HG02938 (cell line): Measurements from ENCODE around the gene DOCK2.
"Not testable (repeated sequence)": the region's sequence is repeated elsewhere in the genome, so short reads cannot be mapped to it uniquely, and the experiment has no call there.

Source experiments
- ATAC-seq: cut with Tn5 transposase; IDR thresholded peaks from one replicate; pipeline ENCODE4 v1.9.1; 2021; ENCODE audit warnings: mild to moderate bottlenecking, moderate library complexity; ENCODE audit not compliant: unreplicated experiment

DOCK2 gene

DNA sequence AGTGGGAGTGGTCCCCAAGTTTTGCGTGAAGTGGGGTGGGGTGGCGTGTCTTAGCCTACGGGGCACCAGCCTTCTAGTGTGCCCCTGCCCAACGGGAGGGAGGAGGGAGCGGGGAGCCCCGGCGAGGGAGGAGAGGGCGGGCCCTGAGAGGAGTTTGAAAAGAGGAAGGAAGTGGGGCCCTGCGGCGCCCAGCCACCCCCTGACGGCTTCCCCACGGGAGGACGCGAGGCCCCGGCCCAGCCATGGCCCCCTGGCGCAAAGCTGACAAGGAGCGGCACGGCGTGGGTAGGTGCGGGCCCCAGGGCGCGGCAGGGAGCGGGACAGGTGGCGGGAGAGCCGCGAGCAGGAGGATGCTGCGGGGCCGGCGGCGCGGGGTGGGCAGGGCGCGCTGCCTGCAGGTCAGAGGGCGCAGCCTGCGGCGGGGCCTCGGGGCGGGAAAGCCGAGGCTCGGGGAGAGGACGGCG lies at the start of gene DOCK2:
DOCK2 (plus strand) TSS at position 191 of the 464 bp plus-strand sequence; CDS start at position 243, 52 bp downstream.
- ATAC-seq: peak; percentile 89

GRCh38 chr5:169590602-169591001 lies 46.5 kb upstream of the DOCK2 start:
- ATAC-seq: no peak

GRCh38 chr5:169591636-169592035 lies 45.4 kb upstream of the DOCK2 start:
- ATAC-seq: no peak

- no peak for ATAC-seq
Measured at GRCh38 chr5:169592937-169593650, 44.0 kb upstream of the DOCK2 start.

DNA sequence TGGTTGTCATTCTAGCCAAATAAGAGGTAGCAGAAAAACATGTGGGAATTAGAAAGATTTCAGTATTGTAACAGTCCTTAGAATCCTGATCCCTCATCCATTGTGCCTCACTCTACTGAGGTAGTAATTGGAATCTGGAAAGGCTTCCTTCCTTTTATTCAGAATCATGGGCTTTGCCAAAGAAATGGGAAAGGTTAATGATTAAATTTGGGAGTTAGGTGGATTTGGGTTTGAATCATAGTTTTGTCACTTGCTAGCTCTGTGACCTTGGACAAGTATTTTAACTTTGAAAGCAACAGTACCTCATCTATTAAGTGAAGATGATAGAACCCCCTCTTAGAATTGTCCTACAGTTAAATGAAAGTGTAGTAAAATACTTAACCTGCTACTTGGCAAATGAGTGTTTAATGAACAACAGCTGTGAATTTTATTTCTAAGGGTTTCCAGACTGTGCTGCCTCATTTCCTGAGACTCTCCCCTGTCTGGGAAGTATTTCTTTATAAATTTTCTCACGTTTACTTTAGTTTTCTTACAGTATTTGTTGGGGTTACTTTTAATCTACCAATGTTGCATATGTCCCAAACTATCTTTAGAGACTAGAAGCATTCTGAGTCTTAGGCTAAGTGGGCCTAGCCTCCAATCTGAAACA lies 41.8 kb upstream of the DOCK2 start:
- no peak for ATAC-seq

DNA sequence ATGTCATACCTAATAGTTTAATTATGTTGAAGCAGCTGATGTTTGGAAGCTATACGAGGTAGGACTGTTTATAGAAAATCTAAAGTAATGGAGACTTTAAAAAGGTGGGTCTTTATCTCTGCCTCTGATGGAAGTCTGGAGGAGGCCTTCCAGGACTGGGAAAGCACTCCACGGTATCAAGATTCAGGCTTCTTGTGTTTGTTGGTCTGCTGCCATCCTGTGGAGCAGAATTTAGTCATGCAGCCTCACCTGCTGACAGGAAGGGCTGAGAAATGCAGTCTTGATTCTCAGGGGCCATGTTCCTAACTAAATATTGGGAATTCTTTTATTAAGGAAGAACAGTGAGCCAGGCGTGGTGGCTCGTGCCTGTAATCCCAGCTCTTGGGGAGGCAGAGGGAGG lies 37.6 kb upstream of the DOCK2 start:
- ATAC-seq: no peak

DNA sequence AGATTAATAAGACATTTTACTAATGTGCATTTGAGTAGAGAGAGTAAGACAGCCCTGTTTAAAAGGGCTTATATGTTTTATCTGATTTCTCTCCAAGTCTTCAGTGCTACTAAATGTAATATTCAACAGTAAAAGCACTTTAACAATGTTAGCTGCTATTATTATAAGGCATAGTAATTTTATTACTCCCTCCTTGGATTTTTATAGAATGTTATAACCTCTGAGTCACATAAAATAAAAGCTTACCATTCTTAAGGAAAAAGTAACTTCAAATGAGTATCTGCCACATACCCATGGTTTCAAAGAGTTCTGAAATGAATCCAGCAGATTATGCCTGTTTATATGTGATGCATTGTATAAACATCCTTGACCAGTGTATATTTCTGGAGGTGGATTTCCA lies 34.5 kb upstream of the DOCK2 start:
- no peak for ATAC-seq

GRCh38 chr5:169606279-169606678 lies 30.8 kb upstream of the DOCK2 start:
- ATAC-seq: no peak

DNA sequence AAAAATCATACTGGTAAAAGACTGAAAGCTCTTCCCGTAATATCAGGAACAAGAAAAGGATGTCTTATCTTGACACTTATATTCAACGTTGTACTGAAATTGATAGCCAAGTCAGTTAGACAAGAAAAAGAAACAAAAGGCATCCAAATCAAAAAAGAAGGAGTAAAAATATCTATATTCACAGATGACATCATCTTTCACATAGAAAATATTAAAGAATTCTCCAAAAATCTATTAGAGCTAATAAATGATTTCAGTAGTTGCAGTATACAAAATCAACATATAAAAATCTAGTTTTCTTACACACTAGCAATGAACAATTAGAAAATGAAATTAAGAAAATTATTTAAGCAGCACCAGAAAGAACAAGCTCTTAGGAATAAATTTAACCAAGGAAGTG lies 29.2 kb upstream of the DOCK2 start:
- ATAC-seq: no peak

DNA sequence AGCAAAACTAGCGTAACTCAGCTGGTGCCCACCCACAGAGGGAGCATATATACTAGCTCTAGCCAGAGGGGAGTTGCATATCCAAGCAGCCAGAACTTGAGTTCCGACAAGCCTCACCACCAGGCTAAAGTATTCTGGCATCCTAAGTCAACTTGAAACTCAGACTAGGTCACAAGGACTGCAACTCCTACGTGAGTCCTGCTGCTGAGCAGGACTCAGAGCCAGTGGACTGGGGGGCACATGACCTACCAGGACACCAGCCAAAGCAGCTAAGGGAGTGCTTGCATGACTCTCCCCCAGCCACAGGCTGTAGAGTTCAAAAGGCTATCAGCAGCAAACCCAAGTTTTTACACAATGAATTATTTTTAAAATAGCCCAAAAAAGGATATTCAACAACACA lies 27.4 kb upstream of the DOCK2 start:
- ATAC-seq: no peak

DNA sequence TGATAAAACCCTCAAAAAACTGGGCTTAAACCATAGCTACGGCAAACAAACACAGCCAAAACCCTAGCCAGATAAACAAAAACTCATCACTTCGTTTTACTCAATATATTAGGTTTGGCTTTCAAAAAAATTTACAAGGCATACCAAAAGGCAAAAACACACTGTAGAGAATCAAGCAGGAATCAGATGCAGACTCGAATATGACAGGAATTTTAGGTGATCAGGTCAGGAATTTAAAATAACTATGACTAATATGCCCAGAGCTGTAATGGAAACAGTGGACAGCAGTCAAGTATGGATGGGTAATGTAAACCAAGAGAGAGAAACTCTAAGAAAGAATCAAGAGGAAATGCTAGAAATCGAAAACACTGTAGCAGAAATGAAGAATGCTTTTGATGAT lies 26.5 kb upstream of the DOCK2 start:
- ATAC-seq: no peak

GRCh38 chr5:169615561-169615960 lies 21.5 kb upstream of the DOCK2 start:
- no peak for ATAC-seq

DNA sequence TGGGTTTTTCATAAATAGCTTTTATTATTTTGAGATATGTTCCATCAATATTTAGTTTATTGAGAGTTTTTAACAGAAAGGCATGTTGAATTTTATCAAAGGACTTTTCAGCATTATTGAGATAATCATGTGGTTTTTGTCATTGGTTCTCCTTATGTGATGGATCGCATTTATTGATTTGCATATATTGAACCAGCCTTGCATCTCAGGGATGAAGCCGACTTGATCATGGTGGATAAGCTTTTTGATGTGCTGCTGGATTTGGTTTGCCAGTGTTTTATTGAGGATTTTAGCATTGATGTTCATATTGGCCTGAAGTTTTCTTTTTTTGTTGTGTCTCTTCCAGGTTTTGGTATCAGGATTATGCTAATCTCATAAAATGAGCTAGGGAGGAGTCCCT lies 12.8 kb upstream of the DOCK2 start:
- not testable (repeated sequence) for ATAC-seq

- ATAC-seq: no peak
Measured at GRCh38 chr5:169626779-169627178, 10.3 kb upstream of the DOCK2 start.

DNA sequence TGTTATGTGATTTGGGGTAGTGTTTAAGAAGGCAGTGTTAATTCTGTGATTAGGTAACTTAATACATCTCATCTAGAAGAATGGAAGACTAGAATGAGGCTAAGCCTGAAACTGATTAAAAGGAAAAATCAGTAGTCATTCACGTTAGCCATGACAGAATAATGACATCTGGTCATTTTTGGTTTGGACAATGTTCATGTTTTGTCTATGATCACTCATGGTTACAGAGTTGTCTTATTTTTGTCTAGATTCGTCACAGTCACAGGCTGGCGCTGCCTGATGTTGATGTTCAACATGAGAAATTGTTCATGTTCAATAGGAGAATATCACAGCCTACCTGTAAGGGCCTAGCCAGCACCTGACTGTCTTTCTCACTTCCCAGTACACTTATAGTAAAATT lies 9.5 kb upstream of the DOCK2 start:
- no peak for ATAC-seq

DNA sequence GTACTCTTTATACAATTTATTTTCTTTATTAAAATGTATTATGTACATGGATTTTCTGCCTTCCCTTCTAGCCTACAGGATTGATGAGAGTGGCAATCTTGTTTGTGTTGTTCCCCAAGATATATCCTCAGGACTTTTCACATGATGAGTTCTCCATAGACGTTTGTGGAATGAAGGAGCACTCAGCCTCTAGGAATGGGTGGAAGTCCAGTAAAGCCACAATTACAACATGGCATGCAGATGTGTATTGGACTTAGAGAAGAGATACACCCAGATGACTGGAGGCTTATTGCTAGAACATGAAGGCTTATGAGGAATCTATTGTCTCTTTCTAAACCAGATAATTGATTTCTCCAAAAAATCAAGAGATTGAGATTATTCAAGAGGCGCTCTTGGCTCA lies 8.2 kb upstream of the DOCK2 start:
- no peak for ATAC-seq

DNA sequence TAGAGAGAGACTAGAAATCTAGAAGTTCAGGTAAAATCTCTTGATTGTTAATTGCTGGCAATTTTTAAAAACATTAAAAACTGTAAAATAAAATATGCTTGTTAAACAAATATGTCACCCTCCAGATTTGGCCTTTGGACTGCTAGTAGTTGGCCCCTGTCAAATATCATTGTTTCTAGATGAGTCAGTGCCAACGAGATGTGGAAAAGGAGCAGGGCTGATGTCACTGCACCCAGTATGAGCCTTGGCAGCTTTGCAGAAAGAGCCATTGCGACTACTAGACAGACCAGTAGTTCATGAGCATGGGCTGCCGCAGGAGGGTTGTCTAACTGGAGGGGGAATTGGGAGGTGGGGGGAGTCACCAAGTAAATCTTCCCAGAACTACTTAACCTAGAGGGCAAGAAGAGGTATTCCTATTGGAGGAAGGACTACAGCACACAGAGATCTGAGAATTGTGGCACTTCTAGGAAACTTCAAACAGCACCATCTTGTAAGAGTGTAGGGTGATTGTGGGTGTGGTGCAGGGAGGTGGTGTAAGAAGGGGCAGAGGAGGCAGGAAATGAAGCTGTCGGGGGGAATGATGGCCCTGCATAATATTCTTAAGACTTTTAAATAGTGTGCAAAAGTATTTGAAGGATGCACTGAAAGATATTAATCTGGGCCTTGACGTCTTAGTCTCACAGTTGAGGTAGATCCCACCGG lies 7.1 kb upstream of the DOCK2 start:
- ATAC-seq: peak; percentile 59

GRCh38 chr5:169631360-169631759 lies 5.7 kb upstream of the DOCK2 start:
- no peak for ATAC-seq

DNA sequence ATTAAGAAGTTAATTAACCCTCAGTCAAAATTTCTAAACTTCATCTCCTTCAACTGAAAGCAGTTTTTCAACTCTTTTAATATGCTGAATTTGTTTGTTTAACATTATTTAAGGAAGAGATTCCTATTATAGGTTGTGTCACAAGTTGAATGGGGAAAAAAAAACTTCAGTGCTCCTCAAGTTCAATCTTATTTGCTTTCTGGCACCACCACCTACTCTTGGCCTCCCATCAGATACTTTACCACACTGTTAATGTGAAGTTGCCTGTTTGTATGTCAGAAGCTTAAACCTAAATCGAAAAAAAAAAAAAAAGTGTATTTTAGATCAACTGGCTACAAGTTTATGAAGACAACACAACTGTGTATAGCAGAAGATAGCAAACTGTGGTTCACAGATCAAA lies 4.1 kb upstream of the DOCK2 start:
- no peak for ATAC-seq

GRCh38 chr5:169634606-169635005 lies 2.5 kb upstream of the DOCK2 start:
- ATAC-seq: no peak

GRCh38 chr5:169635936-169636335 lies 1.1 kb upstream of the DOCK2 start:
- ATAC-seq: no peak

DNA sequence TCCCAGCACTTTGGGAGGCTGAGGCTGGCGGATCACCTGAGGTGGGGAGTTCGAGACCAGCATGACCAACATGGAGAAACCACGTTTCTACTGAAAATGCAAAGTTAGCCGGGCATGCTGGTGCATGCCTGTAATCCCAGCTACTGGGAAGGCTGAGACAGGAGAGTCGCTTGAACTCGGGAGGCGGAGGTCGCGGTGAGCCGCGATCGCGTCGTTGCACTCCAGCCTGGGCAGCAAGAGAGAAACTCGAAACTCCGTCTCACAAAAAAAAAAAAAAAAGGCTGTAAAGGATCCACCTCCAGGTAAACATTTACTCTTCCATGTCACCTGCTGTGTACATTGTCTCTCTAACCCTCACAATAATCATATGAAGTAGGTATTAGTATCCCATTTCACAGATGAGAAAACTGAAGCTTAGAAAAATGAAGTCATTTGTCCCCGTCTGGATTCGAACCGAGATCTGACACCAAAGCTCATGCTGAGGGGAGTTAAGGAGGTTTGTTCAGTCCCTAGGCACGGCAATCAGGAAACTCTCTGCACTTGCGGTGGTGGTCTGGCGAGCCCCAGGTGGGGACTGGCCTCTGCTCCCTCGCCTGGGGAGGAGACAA lies 494 bp upstream of the DOCK2 start:
- no peak for ATAC-seq
